Measurements from ENCODE around the gene TMEM120A. TPM values are rescaled to one million over a fixed set of nuclear protein-coding genes. Genes with fewer than 3 reads are reported as not detected.

The TMEM120A gene
- total RNA-seq, 1 donor from 2014 or later, result 21.6 TPM

- H3K27me3 ChIP-seq (ENCODE audit: control insufficient read depth, insufficient read depth, low read length), result no peaks in the 10 kb centered on the region
- no peak for DNase-seq (ENCODE audit: low read depth)
- H3K36me3 ChIP-seq (ENCODE audit: control insufficient read depth, insufficient read depth, low read length), result no peaks in the 10 kb centered on the region
- no peak overlapping the region for H3K4me3 ChIP-seq (ENCODE audit: low read depth, low read length)
- no peak for FAIRE-seq
- TF ChIP-seq CTCF (IDR thresholded peaks at IDR 0.05; ENCODE audit: insufficient read depth, low read length, severe bottlenecking), result no peak
These were observed 2.2 kb downstream of the TMEM120A start for GRCh38 chr7:75992083-75992755.

DNA sequence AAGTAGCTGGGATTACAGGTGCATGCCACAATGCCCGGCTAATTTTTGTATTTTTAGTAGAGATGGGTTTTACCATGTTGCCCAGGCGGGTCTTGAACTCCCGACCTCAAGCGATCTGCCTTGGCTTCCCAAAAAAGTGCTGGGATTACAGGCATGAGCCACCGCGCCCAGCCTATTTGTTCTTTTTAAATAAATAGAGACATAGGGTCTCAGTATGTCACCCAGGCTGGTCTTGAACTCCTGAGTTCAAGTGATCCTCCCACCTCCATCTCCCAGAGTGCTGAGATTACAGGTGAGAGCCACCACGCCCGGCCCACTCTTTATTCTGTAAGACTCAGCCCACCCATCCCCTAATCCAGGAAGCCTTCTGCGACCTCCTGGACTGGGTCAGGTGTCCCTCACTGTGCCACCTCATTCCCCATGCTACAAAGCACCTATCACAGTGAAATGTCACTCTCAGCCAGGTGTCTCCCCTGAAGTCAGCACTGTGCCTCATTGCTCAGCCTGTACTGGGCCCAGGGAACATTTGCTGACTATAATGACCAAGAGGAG is 2.8 kb downstream of the TMEM120A start:
- Histone ChIP-seq H3K27me3 (ENCODE audit: control insufficient read depth, insufficient read depth, low read length) (no peaks in the 10 kb centered on the region), H3K36me3 (ENCODE audit: control insufficient read depth, insufficient read depth, low read length) (no peaks in the 10 kb centered on the region), H3K4me3 (ENCODE audit: low read depth, low read length) (no peak overlapping the region)
- DNase-seq (ENCODE audit: low read depth) (no peak), FAIRE-seq (no peak)
- no peak for TF ChIP-seq CTCF (IDR thresholded peaks at IDR 0.05; ENCODE audit: insufficient read depth, low read length, severe bottlenecking)

GRCh38 chr7:75989500-75990388 is 4.7 kb downstream of the TMEM120A start:
- Histone ChIP-seq H3K27me3 (ENCODE audit: control insufficient read depth, insufficient read depth, low read length) (no peaks in the 10 kb centered on the region), H3K36me3 (ENCODE audit: control insufficient read depth, insufficient read depth, low read length) (peaks cover 9% of the 10 kb centered on the region), H3K4me3 (ENCODE audit: low read depth, low read length) (no peak overlapping the region)
- no peak for DNase-seq (ENCODE audit: low read depth)
- no peak for FAIRE-seq
- TF ChIP-seq CTCF (IDR thresholded peaks at IDR 0.05; ENCODE audit: insufficient read depth, low read length, severe bottlenecking), result no peak

GRCh38 chr7:75988568-75989499 is 5.6 kb downstream of the TMEM120A start:
- H3K27me3 ChIP-seq (ENCODE audit: control insufficient read depth, insufficient read depth, low read length), result no peaks in the 10 kb centered on the region
- peaks cover 11% of the 10 kb centered on the region for H3K36me3 ChIP-seq (ENCODE audit: control insufficient read depth, insufficient read depth, low read length)
- no peak for TF ChIP-seq CTCF (IDR thresholded peaks at IDR 0.05; ENCODE audit: insufficient read depth, low read length, severe bottlenecking)
- DNase-seq (ENCODE audit: low read depth) (no peak), FAIRE-seq (no peak)
- H3K4me3 ChIP-seq (ENCODE audit: low read depth, low read length), result no peak overlapping the region

GRCh38 chr7:75987805-75988567 is 6.4 kb downstream of the TMEM120A start:
- FAIRE-seq, result no peak
- Histone ChIP-seq H3K27me3 (ENCODE audit: control insufficient read depth, insufficient read depth, low read length) (no peaks in the 10 kb centered on the region), H3K4me3 (ENCODE audit: low read depth, low read length) (no peak overlapping the region), H3K36me3 (ENCODE audit: control insufficient read depth, insufficient read depth, low read length) (peaks cover 15% of the 10 kb centered on the region)
- TF ChIP-seq CTCF (IDR thresholded peaks at IDR 0.05; ENCODE audit: insufficient read depth, low read length, severe bottlenecking), result no peak
- DNase-seq (ENCODE audit: low read depth), result no peak
